NCI-H146 (cell line): ENCODE results near the gene AP4B1.
"Not testable (repeated sequence)": the region's sequence is repeated elsewhere in the genome, so short reads cannot be mapped to it uniquely, and the experiment has no call there.

Source experiments
- DNase-seq: peaks from one replicate; lab custom pipeline; 2025; lab: John Stamatoyannopoulos, UW

Gene AP4B1

DNA sequence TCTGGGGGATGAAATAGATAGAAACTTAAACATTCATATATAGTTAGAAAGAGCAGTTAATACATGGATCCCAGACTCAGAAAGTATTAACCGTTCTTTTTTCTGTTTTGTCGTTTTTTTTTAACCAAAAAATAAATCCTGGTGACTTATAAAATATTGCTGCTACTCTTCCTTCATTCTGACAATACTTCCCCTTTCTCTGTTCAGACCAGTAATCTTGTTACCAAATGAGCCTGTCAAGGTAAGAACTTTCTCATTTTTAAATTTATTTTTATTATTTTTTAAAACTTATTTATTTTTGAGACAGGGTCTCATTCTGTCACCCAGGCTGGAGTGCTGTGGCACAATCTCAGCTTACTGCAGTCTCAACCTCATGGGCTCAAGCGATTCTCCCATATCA lies 46.8 kb downstream of the AP4B1 start:
- DNase-seq: no peak

DNA sequence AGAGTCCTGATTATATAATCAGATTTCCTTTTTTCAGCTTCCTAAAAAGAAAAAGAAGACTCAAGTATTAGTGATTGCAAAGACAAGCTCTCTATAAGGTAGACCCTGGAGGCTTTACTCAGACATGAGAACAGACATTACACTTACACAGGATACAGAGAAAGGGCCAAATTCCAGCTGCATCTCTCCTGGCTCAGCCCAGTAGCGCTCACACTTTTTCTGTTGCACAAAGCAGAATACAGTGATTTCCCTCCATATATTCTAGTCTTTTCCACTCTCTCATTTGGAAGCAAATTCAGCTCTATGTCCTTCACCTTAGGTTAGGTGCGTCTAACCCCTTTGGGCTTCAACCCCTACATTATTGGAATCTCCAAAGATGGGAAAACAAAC lies 48.2 kb downstream of the AP4B1 start:
- DNase-seq: no peak

DNA sequence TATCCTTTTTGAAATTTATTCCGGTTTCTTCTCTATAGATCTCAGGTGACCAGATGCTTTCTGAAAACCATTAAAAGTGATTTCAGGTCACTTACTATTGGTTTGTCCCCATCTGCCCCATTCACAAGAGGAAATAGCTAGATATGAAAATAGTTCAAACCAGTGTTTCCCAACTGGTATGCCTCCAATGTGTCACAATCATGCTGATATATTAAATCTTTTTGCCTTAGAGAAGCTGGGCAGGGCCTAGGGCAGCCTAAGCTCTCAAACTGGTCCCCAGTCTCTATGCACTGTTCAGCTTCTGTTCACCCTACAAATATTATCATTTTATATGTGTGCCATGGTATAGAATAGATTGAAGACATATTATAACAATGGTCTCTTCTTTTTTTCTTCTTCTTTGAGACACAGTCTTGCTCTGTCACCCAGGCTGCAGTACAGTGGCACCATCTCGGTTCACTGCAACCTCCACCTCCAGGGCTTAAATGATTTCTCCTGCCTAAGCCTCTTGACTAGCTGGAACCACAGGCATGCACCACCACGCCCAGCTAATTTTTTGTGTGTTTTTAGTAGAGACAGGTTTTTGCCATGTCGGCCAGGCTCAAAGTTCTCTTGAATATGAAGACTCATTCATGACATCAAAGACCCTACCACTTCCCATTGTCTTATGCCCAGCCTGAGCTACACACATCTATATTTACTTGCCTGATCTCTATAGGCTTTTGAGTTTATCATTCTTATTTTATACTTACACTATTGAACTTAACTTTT lies 48.8 kb downstream of the AP4B1 start:
- no peak for DNase-seq

- DNase-seq: no peak
These were observed 50.4 kb downstream of the AP4B1 start for GRCh38 chr1:113854234-113854633.

- not testable (repeated sequence) for DNase-seq
These were observed 51.9 kb downstream of the AP4B1 start for GRCh38 chr1:113852694-113853093.

DNA sequence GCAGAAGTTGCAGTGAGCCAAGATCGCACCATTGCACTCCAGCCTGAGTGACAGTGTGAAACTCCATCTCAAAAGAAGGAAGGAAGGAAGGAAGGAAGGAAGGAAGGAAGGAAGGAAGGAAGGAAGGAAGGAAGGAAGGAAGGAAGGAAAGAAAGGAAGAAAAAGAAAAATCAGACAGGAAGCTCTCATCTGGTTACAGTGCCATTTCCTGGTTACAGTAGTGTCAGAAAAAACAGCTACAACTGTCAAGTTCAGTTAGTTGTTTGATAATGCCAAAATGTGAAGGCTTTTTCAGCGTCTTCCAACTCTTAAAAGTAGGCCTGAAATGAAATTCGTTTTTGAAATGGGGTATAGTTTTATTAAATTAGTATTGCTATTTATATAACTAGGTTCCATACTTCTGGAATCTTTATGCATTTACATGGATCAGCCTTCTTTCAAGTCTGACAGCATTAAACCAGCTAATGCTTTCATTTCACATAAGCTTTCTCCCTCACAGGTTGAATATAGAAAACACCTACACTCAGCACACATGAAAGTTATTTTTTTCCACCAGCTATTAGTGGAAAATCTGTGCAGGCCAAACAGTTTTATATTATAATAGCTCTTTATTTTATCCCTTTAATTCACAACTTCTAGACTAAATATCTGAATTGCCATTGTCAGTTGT lies 54.3 kb downstream of the AP4B1 start:
- no peak for DNase-seq

DNA sequence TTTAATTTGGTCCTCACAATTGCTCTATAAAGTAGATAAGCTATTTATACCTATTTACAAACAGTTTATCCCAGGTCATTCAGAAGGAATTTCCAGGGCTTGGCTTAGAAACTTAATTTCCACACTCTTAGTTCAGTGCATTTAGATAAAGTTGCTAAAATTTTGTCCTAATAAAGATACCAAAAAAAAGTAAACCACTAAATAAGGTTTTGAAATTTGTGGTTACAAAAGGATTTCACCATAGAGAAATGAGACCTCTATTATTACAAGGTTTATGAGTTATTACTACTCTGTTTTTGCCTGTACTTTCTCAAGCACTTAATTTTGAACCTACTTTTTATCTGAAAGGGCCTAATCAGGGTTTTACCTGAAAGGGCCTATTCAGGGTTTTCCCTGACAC lies 55.5 kb downstream of the AP4B1 start:
- DNase-seq: no peak

DNA sequence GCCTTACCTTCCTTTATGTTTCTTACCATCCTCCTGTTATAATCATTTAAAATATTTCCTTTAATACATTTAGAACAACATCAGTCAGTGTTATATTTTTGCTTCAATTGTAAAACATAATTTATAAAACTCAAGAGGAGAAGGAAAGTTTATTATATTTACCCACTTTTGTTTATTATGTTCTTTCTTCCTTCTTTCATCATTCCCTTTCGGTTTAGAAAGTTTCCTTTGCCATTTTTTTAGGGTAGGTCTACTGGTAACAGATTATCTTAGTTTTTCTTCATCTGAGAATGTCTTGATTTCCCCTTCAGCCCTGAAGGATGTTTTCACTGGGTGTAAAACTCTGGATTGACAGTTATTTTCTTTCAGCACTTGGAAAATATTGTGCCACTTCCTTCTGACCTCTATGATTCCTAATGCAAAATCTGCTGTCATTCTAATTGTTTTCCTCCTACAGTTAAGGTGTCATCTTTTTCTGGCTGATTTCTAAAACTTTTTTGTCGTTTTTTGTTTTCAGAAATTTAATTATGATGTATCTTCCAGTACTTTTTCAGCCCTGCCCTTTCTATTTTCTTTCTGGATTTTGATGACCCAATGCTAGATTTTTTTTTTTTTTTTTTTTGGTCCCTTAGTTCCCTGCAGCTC lies 58.1 kb downstream of the AP4B1 start:
- DNase-seq: no peak
